Activated CD8-positive, alpha-beta memory T cell treated with anti-CD3 and anti-CD28 coated beads, Interleukin-2, amount 50 U/mL, for 24 hours (primary cell): Measurements from ENCODE around the gene PEX16.

Experiments used
- DNase-seq: peaks from one replicate; pipeline ENCODE4 v3.0.0-alpha.2; 2020; ENCODE audit errors: extremely low read depth

PEX16 gene

GRCh38 chr11:45897556-45897955 lies 20.1 kb downstream of the PEX16 start:
- DNase-seq = no peak

GRCh38 chr11:45896422-45896984 lies 21.2 kb downstream of the PEX16 start:
- DNase-seq = no peak

- DNase-seq = no peak
Measured at GRCh38 chr11:45895553-45896259, 22.0 kb downstream of the PEX16 start.

GRCh38 chr11:45894555-45895247 lies 23.0 kb downstream of the PEX16 start:
- DNase-seq = no peak

- no peak for DNase-seq
Measured at GRCh38 chr11:45892856-45893255, 24.8 kb downstream of the PEX16 start.

GRCh38 chr11:45890886-45891550 lies 26.7 kb downstream of the PEX16 start:
- DNase-seq = no peak

GRCh38 chr11:45889966-45890365 lies 27.7 kb downstream of the PEX16 start:
- DNase-seq = no peak

- DNase-seq = no peak
Measured at GRCh38 chr11:45889555-45889954, 28.1 kb downstream of the PEX16 start.

GRCh38 chr11:45887587-45887986 lies 30.1 kb downstream of the PEX16 start:
- no peak for DNase-seq

GRCh38 chr11:45886816-45887520 lies 30.7 kb downstream of the PEX16 start:
- DNase-seq = no peak

- DNase-seq = no peak
Measured at GRCh38 chr11:45885921-45886721, 31.6 kb downstream of the PEX16 start.

- DNase-seq = no peak
Measured at GRCh38 chr11:45885274-45885920, 32.3 kb downstream of the PEX16 start, which contains the start of gene MAPK8IP1. Gene MAPK8IP1 (plus strand): TSS chr11:45885651. CDS start chr11:45885821, 170 bp downstream.

- DNase-seq = no peak
Measured at GRCh38 chr11:45884596-45885185, 33.0 kb downstream of the PEX16 start.

GRCh38 chr11:45881708-45882368 lies 35.8 kb downstream of the PEX16 start:
- no peak for DNase-seq

GRCh38 chr11:45880772-45881570 lies 36.7 kb downstream of the PEX16 start:
- DNase-seq = no peak

GRCh38 chr11:45879803-45880686 lies 37.6 kb downstream of the PEX16 start:
- DNase-seq = no peak

GRCh38 chr11:45877845-45878244 lies 39.8 kb downstream of the PEX16 start:
- no peak for DNase-seq

GRCh38 chr11:45877221-45877620 lies 40.5 kb downstream of the PEX16 start:
- no peak for DNase-seq
